ENCODE measurements around the gene CBLN4.

- no peak for TF ChIP-seq CTCF (optimal IDR thresholded peaks at IDR 0.05 in 1 of 3, IDR thresholded peaks at IDR 0.05 in 1 of 3, conservative IDR thresholded peaks at IDR 0.05 in 1 of 3; ENCODE audit: extremely low read depth in 1 of 3, insufficient read depth in 2 of 3, low read length in 3 of 3)
- no peak for TF ChIP-seq EZH2 (IDR thresholded peaks at IDR 0.05; ENCODE audit: low read length)
Measured at GRCh38 chr20:56043227-56043626, 37.9 kb upstream of the CBLN4 start.

All from keratinocyte (primary cell).